Immature natural killer cell (primary cell): Measurements from ENCODE around the gene MRPL17. TPM values are rescaled to one million over a fixed set of nuclear protein-coding genes. Genes with fewer than 3 reads are reported as not detected.

Experiments used
- DNase-seq, 3 donors: peaks; one replicate each; pipeline ENCODE4 v3.0.0; 2022; ENCODE audit warnings: mixed read lengths in 1 of 3
- H3K27ac Mint-ChIP-seq, 6 donors: one replicate each; pipeline ENCODE4 v1.8.0; 2020; ENCODE audit warnings: mixed read lengths in 6 of 6, mild to moderate bottlenecking in 5 of 6, inconsistent platforms in 4 of 6, moderate library complexity in 3 of 6
- H3K27me3 Mint-ChIP-seq, 3 donors: one replicate each; pipeline ENCODE4 v1.8.0; 2020 to 2021; ENCODE audit warnings: low read depth in 3 of 3, mild to moderate bottlenecking in 3 of 3, mixed read lengths in 3 of 3, moderate library complexity in 3 of 3, inconsistent platforms in 1 of 3
- H3K36me3 Mint-ChIP-seq, 3 donors: one replicate each; pipeline ENCODE4 v1.8.0; 2020; ENCODE audit warnings: mixed read lengths in 3 of 3, inconsistent platforms in 2 of 3, mild to moderate bottlenecking in 2 of 3
- H3K4me1 Mint-ChIP-seq, 2 donors: one replicate each; pipeline ENCODE4 v1.8.0; 2020; ENCODE audit warnings: inconsistent platforms in 2 of 2, mild to moderate bottlenecking in 2 of 2, mixed read lengths in 2 of 2, moderate library complexity in 1 of 2
- H3K4me3 Mint-ChIP-seq, 5 donors: one replicate each; pipeline ENCODE4 v1.8.0; 2020; ENCODE audit warnings: mild to moderate bottlenecking in 5 of 5, mixed read lengths in 5 of 5, inconsistent platforms in 3 of 5, moderate library complexity in 3 of 5
- H3K9me3 Mint-ChIP-seq, 6 donors: one replicate each; pipeline ENCODE4 v1.8.0; 2020; ENCODE audit warnings: mild to moderate bottlenecking in 6 of 6, mixed read lengths in 6 of 6, inconsistent platforms in 4 of 6, moderate library complexity in 3 of 6
- polyA plus RNA-seq, 3 donors: library from polyadenylated mRNA; unstranded; fragments of 300-500 nt; fragmentation: Illumina TruSeq; gene quantifications; one replicate each; pipeline ENCODE4 v1.2.3, GENCODE V29; 2021

Gene MRPL17
- polyA plus RNA-seq, 3 donors from 2014 or later, result 4.6 to 17.0 (median 13.7) TPM

- no peak overlapping the region for H3K27ac Mint-ChIP-seq
- H3K4me1 Mint-ChIP-seq, result peaks cover 6 to 36% of the 10 kb centered on the region in 2 donors
- H3K4me3 Mint-ChIP-seq, result no peak overlapping the region
- no peak for DNase-seq
- peaks cover 2 to 8% (median 4%) of the 10 kb centered on the region in 3 donors for H3K27me3 Mint-ChIP-seq
- peaks cover 0 to 4% (median 0%) of the 10 kb centered on the region in 3 donors for H3K36me3 Mint-ChIP-seq
- H3K9me3 Mint-ChIP-seq, result no peaks in the 10 kb centered on the region
Observed at GRCh38 chr11:6674219-6674597, 8.9 kb downstream of the MRPL17 start.

- Mint-ChIP-seq H3K9me3 (no peaks in the 10 kb centered on the region), H3K27me3 (peaks cover 2 to 8% (median 4%) of the 10 kb centered on the region in 3 donors), H3K4me1 (peaks cover 6 to 38% of the 10 kb centered on the region in 2 donors)
Observed at GRCh38 chr11:6673523-6674218, 9.5 kb downstream of the MRPL17 start.

GRCh38 chr11:6671991-6672390 is 11.1 kb downstream of the MRPL17 start:
- Mint-ChIP-seq H3K4me1 (peaks cover 19 to 55% of the 10 kb centered on the region in 2 donors), H3K4me3 (no peak overlapping the region), H3K9me3 (no peaks in the 10 kb centered on the region), H3K27me3 (peaks cover 2 to 8% (median 6%) of the 10 kb centered on the region in 3 donors), H3K27ac (no peak overlapping the region), H3K36me3 (peaks cover 0 to 4% (median 0%) of the 10 kb centered on the region in 3 donors)
- no peak for DNase-seq

More at GRCh38 chr11:6673523-6674218, 9.5 kb downstream of the MRPL17 start:
- H3K36me3 Mint-ChIP-seq, result peaks cover 0 to 4% (median 0%) of the 10 kb centered on the region in 3 donors
- no peak for DNase-seq
- H3K4me3 Mint-ChIP-seq, result no peak overlapping the region
- no peak overlapping the region for H3K27ac Mint-ChIP-seq

- Mint-ChIP-seq H3K27me3 (peaks cover 2 to 8% (median 5%) of the 10 kb centered on the region in 3 donors), H3K9me3 (no peaks in the 10 kb centered on the region), H3K36me3 (peaks cover 0 to 4% (median 0%) of the 10 kb centered on the region in 3 donors), H3K4me3 (peak overlapping the region in 1 of 5 donors; percentile 5), H3K27ac (no peak overlapping the region), H3K4me1 (peaks cover 19 to 58% of the 10 kb centered on the region in 2 donors)
- no peak for DNase-seq
Observed at GRCh38 chr11:6670202-6670830, 12.8 kb downstream of the MRPL17 start.

GRCh38 chr11:6667733-6668374 is 15.3 kb downstream of the MRPL17 start:
- no peaks in the 10 kb centered on the region for H3K9me3 Mint-ChIP-seq
- peak overlapping the region; percentile 13 to 79 (median 40) for H3K27ac Mint-ChIP-seq
- H3K27me3 Mint-ChIP-seq, result peaks cover 2 to 6% (median 4%) of the 10 kb centered on the region in 3 donors
- peak; percentile 58 to 64 (median 62) for DNase-seq
- peaks cover 0 to 2% (median 0%) of the 10 kb centered on the region in 3 donors for H3K36me3 Mint-ChIP-seq
- H3K4me1 Mint-ChIP-seq, result peaks cover 19 to 47% of the 10 kb centered on the region in 2 donors
- H3K4me3 Mint-ChIP-seq, result peak overlapping the region in 1 of 5 donors; percentile 15

- H3K9me3 Mint-ChIP-seq, result no peaks in the 10 kb centered on the region
- H3K27me3 Mint-ChIP-seq, result peaks cover 0 to 6% (median 4%) of the 10 kb centered on the region in 3 donors
- peak overlapping the region in 1 of 6 donors; percentile 9 for H3K27ac Mint-ChIP-seq
- H3K4me3 Mint-ChIP-seq, result no peak overlapping the region
- no peak for DNase-seq
- peaks cover 19 to 39% of the 10 kb centered on the region in 2 donors for H3K4me1 Mint-ChIP-seq
- H3K36me3 Mint-ChIP-seq, result no peaks in the 10 kb centered on the region
Observed at GRCh38 chr11:6666302-6667183, 16.6 kb downstream of the MRPL17 start.

- H3K4me3 Mint-ChIP-seq, result no peak overlapping the region
- peaks cover 0 to 2% (median 0%) of the 10 kb centered on the region in 3 donors for H3K27me3 Mint-ChIP-seq
- DNase-seq, result no peak
- peaks cover 13 to 22% of the 10 kb centered on the region in 2 donors for H3K4me1 Mint-ChIP-seq
- H3K9me3 Mint-ChIP-seq, result no peaks in the 10 kb centered on the region
- H3K27ac Mint-ChIP-seq, result no peak overlapping the region
- no peaks in the 10 kb centered on the region for H3K36me3 Mint-ChIP-seq
Observed at GRCh38 chr11:6664551-6664950, 18.6 kb downstream of the MRPL17 start.

GRCh38 chr11:6663794-6664469 is 19.2 kb downstream of the MRPL17 start:
- Mint-ChIP-seq H3K4me3 (no peak overlapping the region), H3K27me3 (peaks cover 0 to 2% (median 0%) of the 10 kb centered on the region in 3 donors), H3K36me3 (no peaks in the 10 kb centered on the region), H3K4me1 (peaks cover 13 to 22% of the 10 kb centered on the region in 2 donors), H3K9me3 (no peaks in the 10 kb centered on the region), H3K27ac (peak overlapping the region in 1 of 6 donors; percentile 35)
- DNase-seq, result no peak

- H3K9me3 Mint-ChIP-seq, result no peaks in the 10 kb centered on the region
- H3K4me1 Mint-ChIP-seq, result peaks cover 0 to 3% of the 10 kb centered on the region in 2 donors
- peaks cover 0 to 2% (median 2%) of the 10 kb centered on the region in 3 donors for H3K27me3 Mint-ChIP-seq
- H3K36me3 Mint-ChIP-seq, result no peaks in the 10 kb centered on the region
- no peak overlapping the region for H3K27ac Mint-ChIP-seq
- H3K4me3 Mint-ChIP-seq, result no peak overlapping the region
- no peak for DNase-seq
Observed at GRCh38 chr11:6660712-6661111, 22.4 kb downstream of the MRPL17 start.

GRCh38 chr11:6658647-6659046 is 24.5 kb downstream of the MRPL17 start:
- Mint-ChIP-seq H3K36me3 (no peaks in the 10 kb centered on the region), H3K27ac (no peak overlapping the region), H3K9me3 (no peaks in the 10 kb centered on the region), H3K4me1 (peaks cover 0 to 3% of the 10 kb centered on the region in 2 donors), H3K4me3 (no peak overlapping the region), H3K27me3 (peaks cover 0 to 2% (median 2%) of the 10 kb centered on the region in 3 donors)
- no peak for DNase-seq

- no peak for DNase-seq
- Mint-ChIP-seq H3K4me1 (peaks cover 0 to 3% of the 10 kb centered on the region in 2 donors), H3K4me3 (peak overlapping the region; percentile 38 to 68 (median 63)), H3K27ac (no peak overlapping the region), H3K9me3 (no peaks in the 10 kb centered on the region), H3K27me3 (peaks cover 0 to 2% (median 2%) of the 10 kb centered on the region in 3 donors), H3K36me3 (no peaks in the 10 kb centered on the region)
Observed at GRCh38 chr11:6657346-6657745, 25.8 kb downstream of the MRPL17 start.

- peaks cover 0 to 2% (median 2%) of the 10 kb centered on the region in 3 donors for H3K27me3 Mint-ChIP-seq
- no peaks in the 10 kb centered on the region for H3K9me3 Mint-ChIP-seq
- peaks cover 0 to 3% of the 10 kb centered on the region in 2 donors for H3K4me1 Mint-ChIP-seq
- no peak for DNase-seq
- H3K4me3 Mint-ChIP-seq, result peak overlapping the region; percentile 38 to 68 (median 63)
- H3K36me3 Mint-ChIP-seq, result no peaks in the 10 kb centered on the region
- peak overlapping the region in 2 of 6 donors; percentile 41 to 47 for H3K27ac Mint-ChIP-seq
Observed at GRCh38 chr11:6656936-6657335, 26.2 kb downstream of the MRPL17 start.

GRCh38 chr11:6656584-6656915 is 26.6 kb downstream of the MRPL17 start:
- peak overlapping the region in 1 of 6 donors; percentile 41 for H3K27ac Mint-ChIP-seq
- no peak for DNase-seq
- no peaks in the 10 kb centered on the region for H3K9me3 Mint-ChIP-seq

More at GRCh38 chr11:6656584-6656915, 26.6 kb downstream of the MRPL17 start:
- peak overlapping the region; percentile 63 to 71 (median 68) for H3K4me3 Mint-ChIP-seq
- peaks cover 0 to 2% (median 2%) of the 10 kb centered on the region in 3 donors for H3K27me3 Mint-ChIP-seq
- H3K4me1 Mint-ChIP-seq, result peaks cover 0 to 3% of the 10 kb centered on the region in 2 donors
- H3K36me3 Mint-ChIP-seq, result no peaks in the 10 kb centered on the region
